HEK293 (cell line): Measurements from ENCODE around the gene TLE2.

Source experiments
- CTCF ChIA-PET: fragments of 350-600 bp; formaldehyde crosslinking; extraction: SDS; loops from one replicate; lab custom pipeline; 2021; ENCODE audit warnings: antibody characterized with exemption; lab: Yijun Ruan, JAX
- POLR2A ChIA-PET: fragments of 300-600 bp; formaldehyde crosslinking; extraction: SDS; loops from one replicate; lab custom pipeline; 2020; ENCODE audit warnings: antibody characterized with exemption, inconsistent platforms; lab: Yijun Ruan, JAX
- H3K27ac ChIP-seq: fragments of 200-500 bp; sonication (Bioruptor generic); 2 replicates; pipeline ENCODE4 v1.5.1; 2014; ENCODE audit warnings: low read depth, low read length, control low read depth, inconsistent platforms; ENCODE audit errors: extremely low read depth
- H3K36me3 ChIP-seq, 2 experiments: fragments of 200-500 bp in 1 of 2; sonication (Bioruptor generic) in 1 of 2; 1 replicate in 1 of 2; 2 replicates in 1 of 2; pipeline ENCODE4 v1.5.1; 2014 to 2017; ENCODE audit warnings: inconsistent platforms in 2 of 2, low read length in 2 of 2; ENCODE audit not compliant: control insufficient read depth in 2 of 2, insufficient read depth in 1 of 2
- H3K4me1 ChIP-seq: fragments of 200-500 bp; sonication (Bioruptor generic); 2 replicates; pipeline ENCODE4 v1.5.1; 2014; ENCODE audit warnings: mild to moderate bottlenecking, low read length, inconsistent platforms; ENCODE audit not compliant: control insufficient read depth, insufficient read depth
- H3K4me3 ChIP-seq: 2 replicates; pipeline ENCODE4 v1.5.1; 2011; ENCODE audit warnings: low read depth, mild to moderate bottlenecking, control low read depth, low read length, moderate library complexity
- H3K9me3 ChIP-seq: fragments of 200-500 bp; sonication (Bioruptor generic); 2 replicates; pipeline ENCODE4 v1.5.1; 2014; ENCODE audit warnings: low read depth, low read length, inconsistent platforms; ENCODE audit not compliant: control insufficient read depth, insufficient read depth
- GLIS2 ChIP-seq: fragments of 450-650 bp; formaldehyde crosslinking; IDR thresholded peaks from 2 replicates; pipeline ENCODE4 v1.5.1; 2016; ENCODE audit warnings: missing biosample characterization, missing genetic modification characterization
- HIC1 ChIP-seq: fragments of 450-650 bp; formaldehyde crosslinking; IDR thresholded peaks from 2 replicates; pipeline ENCODE4 v1.5.1; 2016; ENCODE audit warnings: missing biosample characterization, missing genetic modification characterization
- KLF10 ChIP-seq: fragments of 450-650 bp; IDR thresholded peaks from 2 replicates; pipeline ENCODE4 v1.5.1; 2018; ENCODE audit warnings: missing biosample characterization, mild to moderate bottlenecking, missing genetic modification characterization
- MEIS1 ChIP-seq: sonication (generic); formaldehyde crosslinking; IDR thresholded peaks from 2 replicates; pipeline ENCODE4 v1.8.1; 2022; ENCODE audit warnings: missing genetic modification reagents, mild to moderate bottlenecking, borderline replicate concordance
- SALL2 ChIP-seq: fragments of 450-650 bp; formaldehyde crosslinking; IDR thresholded peaks from 2 replicates; pipeline ENCODE4 v1.5.0; 2017; ENCODE audit warnings: missing biosample characterization, mild to moderate bottlenecking, missing genetic modification characterization, borderline replicate concordance
- SP3 ChIP-seq: fragments of 450-650 bp; formaldehyde crosslinking; IDR thresholded peaks from 2 replicates; pipeline ENCODE4 v1.5.1; 2016; ENCODE audit warnings: missing biosample characterization, missing genetic modification characterization
- SP7 ChIP-seq: fragments of 450-650 bp; formaldehyde crosslinking; IDR thresholded peaks from 2 replicates; pipeline ENCODE4 v1.5.1; 2016; ENCODE audit warnings: missing biosample characterization, missing genetic modification characterization
- TRIM28 ChIP-seq: IDR thresholded peaks from 2 replicates; pipeline ENCODE4 v1.6.1; 2011; ENCODE audit warnings: low read length, control low read depth, borderline replicate concordance
- YY2 ChIP-seq: fragments of 450-650 bp; formaldehyde crosslinking; IDR thresholded peaks from 2 replicates; pipeline ENCODE4 v1.5.1; 2016; ENCODE audit warnings: missing biosample characterization, missing genetic modification characterization
- ZBTB10 ChIP-seq: fragments of 450-650 bp; formaldehyde crosslinking; IDR thresholded peaks from 2 replicates; pipeline ENCODE4 v1.5.1; 2016; ENCODE audit warnings: missing biosample characterization, missing genetic modification characterization
- ZFHX2 ChIP-seq: fragments of 450-650 bp; formaldehyde crosslinking; conservative IDR thresholded peaks from 2 replicates; pipeline ENCODE4 v1.5.1; 2016; ENCODE audit warnings: missing biosample characterization, missing genetic modification characterization
- ZNF133 ChIP-seq: fragments of 450-650 bp; formaldehyde crosslinking; IDR thresholded peaks from 2 replicates; pipeline ENCODE4 v1.5.1; 2016; ENCODE audit warnings: missing biosample characterization, missing genetic modification characterization
- ZNF146 ChIP-seq: fragments of 450-650 bp; formaldehyde crosslinking; IDR thresholded peaks from 2 replicates; pipeline ENCODE4 v1.5.1; 2016; ENCODE audit warnings: missing biosample characterization, missing genetic modification characterization
- ZNF292 ChIP-seq: fragments of 450-650 bp; formaldehyde crosslinking; IDR thresholded peaks from 2 replicates; pipeline ENCODE4 v1.5.1; 2016; ENCODE audit warnings: low read depth, missing biosample characterization, missing genetic modification characterization, borderline replicate concordance
- ZNF48 ChIP-seq: fragments of 450-650 bp; formaldehyde crosslinking; IDR thresholded peaks from 2 replicates; pipeline ENCODE4 v1.5.1; 2016; ENCODE audit warnings: missing biosample characterization, missing genetic modification characterization
- ZNF561 ChIP-seq: fragments of 450-650 bp; IDR thresholded peaks from 2 replicates; pipeline ENCODE4 v1.5.1; 2018; ENCODE audit warnings: missing biosample characterization, missing genetic modification characterization, borderline replicate concordance
- ZNF585B ChIP-seq: fragments of 450-650 bp; formaldehyde crosslinking; IDR thresholded peaks from 2 replicates; pipeline ENCODE4 v1.5.1; 2016; ENCODE audit warnings: missing biosample characterization, missing genetic modification characterization
- ZNF624 ChIP-seq: fragments of 450-650 bp; formaldehyde crosslinking; IDR thresholded peaks from 2 replicates; pipeline ENCODE4 v1.5.1; 2017; ENCODE audit warnings: missing biosample characterization, missing genetic modification characterization
- ZSCAN23 ChIP-seq: fragments of 450-650 bp; formaldehyde crosslinking; IDR thresholded peaks from 2 replicates; pipeline ENCODE4 v1.5.1; 2016; ENCODE audit warnings: missing biosample characterization, missing genetic modification characterization
- TF ChIP-seq, protein P1 (sequence below): fragments of 450-650 bp; formaldehyde crosslinking; IDR thresholded peaks from 2 replicates; pipeline ENCODE4 v1.5.1; 2016; ENCODE audit warnings: missing biosample characterization, missing genetic modification characterization, low read depth
- TF ChIP-seq, protein P2 (sequence below): fragments of 450-650 bp; formaldehyde crosslinking; IDR thresholded peaks from 2 replicates; pipeline ENCODE4 v1.5.1; 2016; ENCODE audit warnings: missing biosample characterization, missing genetic modification characterization

TLE2 gene

GRCh38 chr19:2981898-2982297 is 47.2 kb downstream of the TLE2 start (continued):
- TF ChIP-seq ZNF146 (no peak), KLF10 (tag by site-specific recombination) (no peak)

- Histone ChIP-seq H3K4me1 (peaks cover 9% of the 10 kb centered on the region), H3K4me3 (no peak overlapping the region), H3K36me3 (no peaks in the 10 kb centered on the region), H3K9me3 (no peaks in the 10 kb centered on the region), H3K27ac (no peak overlapping the region)
- POLR2A ChIA-PET, result no interaction called here
- CTCF ChIA-PET, result interaction anchor here (0.7 kb wide), 1 partner anchor 45 kb away, joined by 5 read pairs; no protein-coding TSS in a partner anchor
- TF ChIP-seq, protein P1, sequence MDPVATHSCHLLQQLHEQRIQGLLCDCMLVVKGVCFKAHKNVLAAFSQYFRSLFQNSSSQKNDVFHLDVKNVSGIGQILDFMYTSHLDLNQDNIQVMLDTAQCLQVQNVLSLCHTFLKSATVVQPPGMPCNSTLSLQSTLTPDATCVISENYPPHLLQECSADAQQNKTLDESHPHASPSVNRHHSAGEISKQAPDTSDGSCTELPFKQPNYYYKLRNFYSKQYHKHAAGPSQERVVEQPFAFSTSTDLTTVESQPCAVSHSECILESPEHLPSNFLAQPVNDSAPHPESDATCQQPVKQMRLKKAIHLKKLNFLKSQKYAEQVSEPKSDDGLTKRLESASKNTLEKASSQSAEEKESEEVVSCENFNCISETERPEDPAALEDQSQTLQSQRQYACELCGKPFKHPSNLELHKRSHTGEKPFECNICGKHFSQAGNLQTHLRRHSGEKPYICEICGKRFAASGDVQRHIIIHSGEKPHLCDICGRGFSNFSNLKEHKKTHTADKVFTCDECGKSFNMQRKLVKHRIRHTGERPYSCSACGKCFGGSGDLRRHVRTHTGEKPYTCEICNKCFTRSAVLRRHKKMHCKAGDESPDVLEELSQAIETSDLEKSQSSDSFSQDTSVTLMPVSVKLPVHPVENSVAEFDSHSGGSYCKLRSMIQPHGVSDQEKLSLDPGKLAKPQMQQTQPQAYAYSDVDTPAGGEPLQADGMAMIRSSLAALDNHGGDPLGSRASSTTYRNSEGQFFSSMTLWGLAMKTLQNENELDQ (tag by site-specific recombination), result no peak
- no peak for TF ChIP-seq HIC1
- no peak for TF ChIP-seq ZBTB10 (tag by site-specific recombination)
- TF ChIP-seq MEIS1 (CRISPR knock-in tag), result no peak
- TF ChIP-seq ZNF292 (tag by site-specific recombination), result no peak
- no peak for TF ChIP-seq ZNF133 (tag by site-specific recombination)
- TF ChIP-seq TRIM28, result no peak
- TF ChIP-seq ZSCAN23 (tag by site-specific recombination), result no peak
- no peak for TF ChIP-seq SP3 (tag by site-specific recombination)
- no peak for TF ChIP-seq SP7 (tag by site-specific recombination)
- TF ChIP-seq, protein P2, sequence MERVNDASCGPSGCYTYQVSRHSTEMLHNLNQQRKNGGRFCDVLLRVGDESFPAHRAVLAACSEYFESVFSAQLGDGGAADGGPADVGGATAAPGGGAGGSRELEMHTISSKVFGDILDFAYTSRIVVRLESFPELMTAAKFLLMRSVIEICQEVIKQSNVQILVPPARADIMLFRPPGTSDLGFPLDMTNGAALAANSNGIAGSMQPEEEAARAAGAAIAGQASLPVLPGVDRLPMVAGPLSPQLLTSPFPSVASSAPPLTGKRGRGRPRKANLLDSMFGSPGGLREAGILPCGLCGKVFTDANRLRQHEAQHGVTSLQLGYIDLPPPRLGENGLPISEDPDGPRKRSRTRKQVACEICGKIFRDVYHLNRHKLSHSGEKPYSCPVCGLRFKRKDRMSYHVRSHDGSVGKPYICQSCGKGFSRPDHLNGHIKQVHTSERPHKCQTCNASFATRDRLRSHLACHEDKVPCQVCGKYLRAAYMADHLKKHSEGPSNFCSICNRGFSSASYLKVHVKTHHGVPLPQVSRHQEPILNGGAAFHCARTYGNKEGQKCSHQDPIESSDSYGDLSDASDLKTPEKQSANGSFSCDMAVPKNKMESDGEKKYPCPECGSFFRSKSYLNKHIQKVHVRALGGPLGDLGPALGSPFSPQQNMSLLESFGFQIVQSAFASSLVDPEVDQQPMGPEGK (tag by site-specific recombination), result no peak
- no peak for TF ChIP-seq ZNF48 (tag by site-specific recombination)
- TF ChIP-seq SALL2, result no peak
- TF ChIP-seq ZNF561 (tag by site-specific recombination), result no peak
- no peak for TF ChIP-seq ZNF585B (tag by site-specific recombination)
- TF ChIP-seq ZFHX2, result no peak
- no peak for TF ChIP-seq GLIS2
- no peak for TF ChIP-seq ZNF624
- no peak for TF ChIP-seq YY2
Measured at GRCh38 chr19:2978772-2979171, 50.3 kb downstream of the TLE2 start.
